K562 (cell line): ENCODE results near the gene TPK1. TPM values are rescaled to one million over a fixed set of nuclear protein-coding genes. Genes with fewer than 3 reads are reported as not detected.

ENCODE experiments used
- ESRRA ChIP-seq: fragments of 450-650 bp; IDR thresholded peaks from 2 replicates; pipeline ENCODE4 v1.6.1; 2014; ENCODE audit warnings: low read depth, mild to moderate bottlenecking, moderate library complexity, borderline replicate concordance
- ZNF280A ChIP-seq: fragments of 450-650 bp; IDR thresholded peaks from 2 replicates; pipeline ENCODE4 v1.6.1; 2018; ENCODE audit warnings: mild to moderate bottlenecking, low read depth; ENCODE audit not compliant: partially characterized antibody
- polyA plus RNA-seq, 8 experiments: library from polyadenylated mRNA; depleted of rRNA in 4 of 8; stranded (reverse) in 5 of 8; unstranded in 3 of 8; fragments of >200 nt; fragmentation: Nextera tagmentation in 2 of 8; fragmentation: Illumina TruSeq in 1 of 8; extraction: Ambion mirVana in 2 of 8; extraction: Trizol in 1 of 8; gene quantifications; 2 replicates each; pipeline versions ENCODE4 v1.2.1 to v1.2.3, GENCODE V29; 2011 to 2014; ENCODE audit warnings: inconsistent platforms in 1 of 8, missing spikeins in 1 of 8
- total RNA-seq, 7 experiments: library from RNA; depleted of rRNA in 6 of 7; stranded (reverse); fragments of >200 nt in 6 of 7; fragmentation: Illumina TruSeq in 2 of 7; extraction: Trizol in 2 of 7; gene quantifications; 2 replicates each; pipeline versions ENCODE4 v1.2.1 to v1.2.3, GENCODE V29; 2011 to 2021; ENCODE audit warnings: low replicate concordance in 1 of 7
- TF ChIP-seq, protein P1 (sequence below): fragments of 450-650 bp; IDR thresholded peaks from 2 replicates; pipeline ENCODE4 v1.6.1; 2016; ENCODE audit warnings: mild to moderate bottlenecking, moderate library complexity

TPK1 gene
- total and polyA plus RNA-seq, 9 of the 15 experiments (the other 6 are each of a cell fraction or from before 2014, with no cell fraction given): 5.1 to 16.2 (median 9.2) TPM

DNA sequence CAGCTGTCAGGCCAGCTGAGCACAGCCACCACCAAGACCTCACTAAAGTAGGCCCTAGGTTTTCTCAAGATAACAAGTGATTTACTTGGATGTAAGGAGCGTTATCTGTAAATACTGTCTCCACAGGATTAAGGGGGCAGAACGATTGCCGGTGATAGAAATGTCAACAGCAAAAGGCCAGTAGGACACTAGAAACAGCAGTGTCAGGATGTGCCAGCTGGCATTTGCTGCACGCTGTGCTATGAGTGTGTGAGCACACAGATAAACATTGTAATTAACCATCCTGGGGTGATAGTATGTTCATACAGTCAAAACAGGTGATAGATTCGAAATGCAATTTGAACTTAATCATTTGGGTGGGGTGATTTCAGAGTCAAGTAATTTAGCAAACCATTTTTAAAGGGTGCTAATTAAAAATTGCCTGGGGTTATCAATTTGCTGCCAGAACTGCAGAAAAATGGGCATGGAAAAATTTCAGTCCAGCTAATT, 396.1 kb downstream of the TPK1 start (continued):
- TF ChIP-seq, protein P1, sequence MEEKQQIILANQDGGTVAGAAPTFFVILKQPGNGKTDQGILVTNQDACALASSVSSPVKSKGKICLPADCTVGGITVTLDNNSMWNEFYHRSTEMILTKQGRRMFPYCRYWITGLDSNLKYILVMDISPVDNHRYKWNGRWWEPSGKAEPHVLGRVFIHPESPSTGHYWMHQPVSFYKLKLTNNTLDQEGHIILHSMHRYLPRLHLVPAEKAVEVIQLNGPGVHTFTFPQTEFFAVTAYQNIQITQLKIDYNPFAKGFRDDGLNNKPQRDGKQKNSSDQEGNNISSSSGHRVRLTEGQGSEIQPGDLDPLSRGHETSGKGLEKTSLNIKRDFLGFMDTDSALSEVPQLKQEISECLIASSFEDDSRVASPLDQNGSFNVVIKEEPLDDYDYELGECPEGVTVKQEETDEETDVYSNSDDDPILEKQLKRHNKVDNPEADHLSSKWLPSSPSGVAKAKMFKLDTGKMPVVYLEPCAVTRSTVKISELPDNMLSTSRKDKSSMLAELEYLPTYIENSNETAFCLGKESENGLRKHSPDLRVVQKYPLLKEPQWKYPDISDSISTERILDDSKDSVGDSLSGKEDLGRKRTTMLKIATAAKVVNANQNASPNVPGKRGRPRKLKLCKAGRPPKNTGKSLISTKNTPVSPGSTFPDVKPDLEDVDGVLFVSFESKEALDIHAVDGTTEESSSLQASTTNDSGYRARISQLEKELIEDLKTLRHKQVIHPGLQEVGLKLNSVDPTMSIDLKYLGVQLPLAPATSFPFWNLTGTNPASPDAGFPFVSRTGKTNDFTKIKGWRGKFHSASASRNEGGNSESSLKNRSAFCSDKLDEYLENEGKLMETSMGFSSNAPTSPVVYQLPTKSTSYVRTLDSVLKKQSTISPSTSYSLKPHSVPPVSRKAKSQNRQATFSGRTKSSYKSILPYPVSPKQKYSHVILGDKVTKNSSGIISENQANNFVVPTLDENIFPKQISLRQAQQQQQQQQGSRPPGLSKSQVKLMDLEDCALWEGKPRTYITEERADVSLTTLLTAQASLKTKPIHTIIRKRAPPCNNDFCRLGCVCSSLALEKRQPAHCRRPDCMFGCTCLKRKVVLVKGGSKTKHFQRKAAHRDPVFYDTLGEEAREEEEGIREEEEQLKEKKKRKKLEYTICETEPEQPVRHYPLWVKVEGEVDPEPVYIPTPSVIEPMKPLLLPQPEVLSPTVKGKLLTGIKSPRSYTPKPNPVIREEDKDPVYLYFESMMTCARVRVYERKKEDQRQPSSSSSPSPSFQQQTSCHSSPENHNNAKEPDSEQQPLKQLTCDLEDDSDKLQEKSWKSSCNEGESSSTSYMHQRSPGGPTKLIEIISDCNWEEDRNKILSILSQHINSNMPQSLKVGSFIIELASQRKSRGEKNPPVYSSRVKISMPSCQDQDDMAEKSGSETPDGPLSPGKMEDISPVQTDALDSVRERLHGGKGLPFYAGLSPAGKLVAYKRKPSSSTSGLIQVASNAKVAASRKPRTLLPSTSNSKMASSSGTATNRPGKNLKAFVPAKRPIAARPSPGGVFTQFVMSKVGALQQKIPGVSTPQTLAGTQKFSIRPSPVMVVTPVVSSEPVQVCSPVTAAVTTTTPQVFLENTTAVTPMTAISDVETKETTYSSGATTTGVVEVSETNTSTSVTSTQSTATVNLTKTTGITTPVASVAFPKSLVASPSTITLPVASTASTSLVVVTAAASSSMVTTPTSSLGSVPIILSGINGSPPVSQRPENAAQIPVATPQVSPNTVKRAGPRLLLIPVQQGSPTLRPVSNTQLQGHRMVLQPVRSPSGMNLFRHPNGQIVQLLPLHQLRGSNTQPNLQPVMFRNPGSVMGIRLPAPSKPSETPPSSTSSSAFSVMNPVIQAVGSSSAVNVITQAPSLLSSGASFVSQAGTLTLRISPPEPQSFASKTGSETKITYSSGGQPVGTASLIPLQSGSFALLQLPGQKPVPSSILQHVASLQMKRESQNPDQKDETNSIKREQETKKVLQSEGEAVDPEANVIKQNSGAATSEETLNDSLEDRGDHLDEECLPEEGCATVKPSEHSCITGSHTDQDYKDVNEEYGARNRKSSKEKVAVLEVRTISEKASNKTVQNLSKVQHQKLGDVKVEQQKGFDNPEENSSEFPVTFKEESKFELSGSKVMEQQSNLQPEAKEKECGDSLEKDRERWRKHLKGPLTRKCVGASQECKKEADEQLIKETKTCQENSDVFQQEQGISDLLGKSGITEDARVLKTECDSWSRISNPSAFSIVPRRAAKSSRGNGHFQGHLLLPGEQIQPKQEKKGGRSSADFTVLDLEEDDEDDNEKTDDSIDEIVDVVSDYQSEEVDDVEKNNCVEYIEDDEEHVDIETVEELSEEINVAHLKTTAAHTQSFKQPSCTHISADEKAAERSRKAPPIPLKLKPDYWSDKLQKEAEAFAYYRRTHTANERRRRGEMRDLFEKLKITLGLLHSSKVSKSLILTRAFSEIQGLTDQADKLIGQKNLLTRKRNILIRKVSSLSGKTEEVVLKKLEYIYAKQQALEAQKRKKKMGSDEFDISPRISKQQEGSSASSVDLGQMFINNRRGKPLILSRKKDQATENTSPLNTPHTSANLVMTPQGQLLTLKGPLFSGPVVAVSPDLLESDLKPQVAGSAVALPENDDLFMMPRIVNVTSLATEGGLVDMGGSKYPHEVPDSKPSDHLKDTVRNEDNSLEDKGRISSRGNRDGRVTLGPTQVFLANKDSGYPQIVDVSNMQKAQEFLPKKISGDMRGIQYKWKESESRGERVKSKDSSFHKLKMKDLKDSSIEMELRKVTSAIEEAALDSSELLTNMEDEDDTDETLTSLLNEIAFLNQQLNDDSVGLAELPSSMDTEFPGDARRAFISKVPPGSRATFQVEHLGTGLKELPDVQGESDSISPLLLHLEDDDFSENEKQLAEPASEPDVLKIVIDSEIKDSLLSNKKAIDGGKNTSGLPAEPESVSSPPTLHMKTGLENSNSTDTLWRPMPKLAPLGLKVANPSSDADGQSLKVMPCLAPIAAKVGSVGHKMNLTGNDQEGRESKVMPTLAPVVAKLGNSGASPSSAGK: no peak
- TF ChIP-seq ESRRA (no peak), ZNF280A (no peak)
